Measurements from ENCODE around the gene REELD1. TPM values are rescaled to one million over a fixed set of nuclear protein-coding genes. Genes with fewer than 3 reads are reported as not detected.

The REELD1 gene
- total RNA-seq, 4 donors from 2014 or later = 0.24 to 3.6 (median 0.89) TPM

DNA sequence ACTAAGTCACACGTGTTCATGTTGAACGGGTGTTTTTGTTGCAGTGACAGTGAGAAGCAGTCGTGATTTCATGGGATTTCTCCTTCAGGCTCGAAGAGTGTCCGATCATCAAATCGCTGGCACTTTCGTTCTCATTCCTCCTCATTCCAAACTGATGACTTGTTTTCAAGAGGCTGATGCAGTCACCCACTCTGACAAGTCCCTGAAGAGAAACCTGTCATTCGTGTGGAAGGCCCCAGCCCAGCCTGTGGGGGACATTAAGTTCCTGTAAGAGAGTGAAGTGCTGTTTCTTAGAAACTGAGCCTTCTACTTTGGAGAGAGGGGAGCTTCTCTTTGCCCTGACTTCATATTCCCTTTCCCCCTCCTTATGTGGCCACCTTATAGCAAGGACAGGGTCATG lies 8.0 kb downstream of the REELD1 start:
- TF ChIP-seq, protein P1, sequence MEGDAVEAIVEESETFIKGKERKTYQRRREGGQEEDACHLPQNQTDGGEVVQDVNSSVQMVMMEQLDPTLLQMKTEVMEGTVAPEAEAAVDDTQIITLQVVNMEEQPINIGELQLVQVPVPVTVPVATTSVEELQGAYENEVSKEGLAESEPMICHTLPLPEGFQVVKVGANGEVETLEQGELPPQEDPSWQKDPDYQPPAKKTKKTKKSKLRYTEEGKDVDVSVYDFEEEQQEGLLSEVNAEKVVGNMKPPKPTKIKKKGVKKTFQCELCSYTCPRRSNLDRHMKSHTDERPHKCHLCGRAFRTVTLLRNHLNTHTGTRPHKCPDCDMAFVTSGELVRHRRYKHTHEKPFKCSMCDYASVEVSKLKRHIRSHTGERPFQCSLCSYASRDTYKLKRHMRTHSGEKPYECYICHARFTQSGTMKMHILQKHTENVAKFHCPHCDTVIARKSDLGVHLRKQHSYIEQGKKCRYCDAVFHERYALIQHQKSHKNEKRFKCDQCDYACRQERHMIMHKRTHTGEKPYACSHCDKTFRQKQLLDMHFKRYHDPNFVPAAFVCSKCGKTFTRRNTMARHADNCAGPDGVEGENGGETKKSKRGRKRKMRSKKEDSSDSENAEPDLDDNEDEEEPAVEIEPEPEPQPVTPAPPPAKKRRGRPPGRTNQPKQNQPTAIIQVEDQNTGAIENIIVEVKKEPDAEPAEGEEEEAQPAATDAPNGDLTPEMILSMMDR (IDR thresholded peaks at IDR 0.05) = no peak
- DNase-seq (ENCODE audit: low spot score) (no peak), ATAC-seq (ENCODE audit: low FRiP score) (no peak)

DNA sequence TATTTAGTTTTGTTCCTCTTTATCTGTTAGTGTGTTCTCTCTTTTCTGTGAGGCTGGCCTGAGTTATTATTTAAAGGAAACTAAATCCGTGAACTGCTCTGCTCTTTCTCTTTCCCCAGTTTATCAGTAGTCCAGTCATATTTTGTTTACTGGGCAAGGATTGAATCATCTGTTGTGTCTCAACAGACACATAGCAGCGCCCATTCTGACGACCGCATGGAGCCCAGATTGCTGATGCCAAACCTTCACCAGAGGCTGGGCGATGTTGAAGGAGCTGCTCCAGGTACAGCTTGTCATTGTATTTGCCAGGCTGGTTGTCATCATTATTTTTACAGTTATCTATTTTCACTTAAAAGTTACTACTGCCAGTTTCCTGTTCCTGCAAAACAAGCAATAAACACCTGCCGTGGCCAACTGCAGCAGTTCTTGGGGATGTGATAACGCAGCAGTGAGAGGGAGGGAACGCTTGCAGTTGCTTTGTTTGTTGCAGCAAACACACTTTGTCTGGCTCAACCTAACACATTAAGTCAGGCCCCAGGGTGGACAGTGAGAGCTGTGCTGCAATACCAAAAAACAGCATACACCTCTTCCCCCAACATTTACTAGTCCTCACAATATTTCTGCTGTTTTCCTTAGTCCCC lies 10.1 kb downstream of the REELD1 start:
- ATAC-seq (ENCODE audit: low FRiP score) = no peak

DNA sequence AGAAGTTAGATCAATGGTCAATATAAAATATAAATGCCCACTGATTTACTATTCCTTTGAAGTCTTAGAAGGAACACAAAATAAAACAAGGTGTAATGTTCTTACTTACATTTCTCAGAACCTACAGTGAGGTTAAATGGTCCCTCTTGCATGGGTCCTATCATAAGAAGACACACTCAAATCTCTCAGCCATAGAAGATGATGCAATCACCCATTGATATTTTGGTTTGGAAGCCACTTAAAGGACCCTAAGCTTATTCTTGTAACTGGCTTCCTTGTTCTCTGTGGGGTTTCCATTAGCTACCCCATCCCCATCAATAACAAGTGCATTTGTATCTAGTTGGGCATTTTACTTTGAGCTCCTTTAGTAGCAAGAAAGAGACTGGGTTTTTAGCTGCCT lies 15.1 kb downstream of the REELD1 start:
- DNase-seq (ENCODE audit: low spot score) (no peak), ATAC-seq (ENCODE audit: low FRiP score) (no peak)
- TF ChIP-seq, protein P1 (IDR thresholded peaks at IDR 0.05) = no peak

More for the DNA sequence above, 10.1 kb downstream of the REELD1 start:
- no peak for DNase-seq (ENCODE audit: low spot score)
- TF ChIP-seq, protein P1 (IDR thresholded peaks at IDR 0.05) = no peak

DNA sequence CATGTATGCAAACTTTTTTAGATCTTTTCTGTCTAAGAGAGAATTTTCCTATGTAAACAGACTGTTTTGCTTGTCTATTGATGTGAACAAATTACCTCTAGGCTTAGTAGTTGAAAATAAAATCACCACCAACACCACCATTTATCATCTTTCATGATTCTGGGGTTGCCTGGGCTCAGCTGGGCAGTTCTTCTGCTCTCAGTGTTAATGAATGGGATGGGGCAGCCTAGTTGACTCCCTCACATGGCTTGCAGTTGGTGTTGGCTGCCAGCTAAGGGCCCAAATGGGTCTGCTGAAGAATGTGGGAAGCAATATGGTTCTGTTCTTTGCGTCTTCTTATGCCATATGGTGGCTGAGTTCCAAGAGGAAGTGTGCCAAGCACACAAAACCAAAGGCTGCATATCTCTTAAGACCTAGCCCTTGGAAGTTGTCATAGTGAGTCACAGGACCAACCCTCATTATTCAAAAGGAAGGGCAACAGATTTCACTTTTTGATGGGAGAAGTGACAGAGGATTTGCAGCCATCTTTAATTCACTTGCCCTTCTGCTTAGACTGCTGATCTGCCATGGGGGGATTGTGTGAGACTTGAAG lies 17.9 kb downstream of the REELD1 start:
- TF ChIP-seq, protein P1 (IDR thresholded peaks at IDR 0.05) = no peak
- ATAC-seq (ENCODE audit: low FRiP score) = no peak

DNA sequence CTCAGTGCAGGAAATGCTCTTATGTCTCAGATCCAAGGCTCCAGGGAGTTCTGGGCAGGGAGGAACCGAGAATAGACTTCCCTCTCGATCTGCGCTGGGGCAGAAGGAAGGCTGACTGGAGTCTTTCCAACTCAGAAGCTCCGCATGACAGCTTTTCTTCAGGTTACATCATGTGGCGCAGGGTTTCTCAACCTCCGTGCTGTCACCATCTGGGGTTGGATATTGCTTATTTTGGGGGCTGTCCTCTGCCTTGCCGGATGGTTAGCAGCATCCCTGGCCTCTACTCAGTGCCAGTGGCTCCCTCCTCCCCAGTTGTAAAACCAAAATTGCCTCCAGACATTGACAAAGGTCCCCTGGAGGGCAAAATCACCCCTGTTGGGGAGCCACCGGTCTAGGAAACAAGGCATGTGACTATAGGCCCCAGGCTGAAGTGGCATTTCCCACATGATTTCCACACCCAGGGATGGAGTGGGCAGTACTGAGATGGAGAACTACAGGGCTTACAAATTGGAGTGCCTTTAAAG lies 21.4 kb downstream of the REELD1 start:
- TF ChIP-seq, protein P1 (IDR thresholded peaks at IDR 0.05) = no peak
- no peak for ATAC-seq (ENCODE audit: low FRiP score)
- DNase-seq (ENCODE audit: low spot score) = no peak

More for the DNA sequence above, 17.9 kb downstream of the REELD1 start:
- DNase-seq (ENCODE audit: low spot score) = no peak

DNA sequence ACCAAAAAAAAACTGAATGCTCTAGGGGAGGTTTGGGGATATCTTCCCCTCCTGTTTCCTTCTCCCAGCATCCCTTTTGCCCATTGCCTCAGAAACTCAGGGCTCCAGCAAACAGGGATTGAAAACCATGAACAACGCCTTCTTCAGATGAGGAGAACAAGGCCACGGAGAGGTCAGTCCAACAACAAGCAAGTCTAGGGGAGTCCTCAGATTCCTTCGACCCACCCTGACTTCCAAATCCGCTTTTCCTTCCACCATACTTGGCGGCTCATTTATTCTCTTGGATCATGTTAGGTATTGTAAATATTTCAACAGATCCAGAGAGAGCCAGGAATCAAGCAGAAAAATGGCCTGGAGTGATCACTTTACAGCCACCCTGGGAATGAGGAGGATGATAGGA lies 21.9 kb downstream of the REELD1 start:
- TF ChIP-seq, protein P1 (IDR thresholded peaks at IDR 0.05) = no peak
- DNase-seq (ENCODE audit: low spot score) (no peak), ATAC-seq (ENCODE audit: low FRiP score) (no peak)

DNA sequence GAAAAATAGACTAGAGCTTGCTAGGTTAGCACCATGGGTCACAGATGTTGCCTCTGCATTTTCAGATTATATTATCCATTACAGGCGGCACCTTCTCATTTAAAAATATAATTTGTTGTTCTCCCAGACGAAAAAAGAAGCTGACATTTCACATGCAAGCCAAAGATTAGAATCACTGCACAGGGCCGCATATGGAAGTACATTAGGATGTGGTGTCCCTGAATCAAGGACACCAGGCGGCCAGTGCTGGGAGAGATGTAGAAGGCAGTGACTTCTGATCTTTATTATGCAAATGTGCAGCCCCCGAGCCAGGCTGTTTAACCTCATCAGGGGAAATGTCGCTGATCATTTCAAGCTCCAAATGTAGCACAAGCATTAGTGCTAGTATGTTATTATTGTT lies 22.8 kb downstream of the REELD1 start:
- DNase-seq (ENCODE audit: low spot score) (no peak), ATAC-seq (ENCODE audit: low FRiP score) (no peak)
- TF ChIP-seq, protein P1 (IDR thresholded peaks at IDR 0.05) = no peak
